ENCODE results near the gene RNF168.
A peak's percentile ranks its signal among the peaks of the same experiment; 100 is the strongest.
"Not testable (repeated sequence)": the region's sequence is repeated elsewhere in the genome, so short reads cannot be mapped to it uniquely, and the experiment has no call there.

RNF168 gene

GRCh38 chr3:196517162-196517800 is 13.7 kb upstream of the RNF168 start:
- no peak for DNase-seq (ENCODE audit: low read depth in 2 of 2)

- DNase-seq (ENCODE audit: low read depth in 2 of 2) = no peak
Measured at GRCh38 chr3:196514913-196515621, 11.5 kb upstream of the RNF168 start, which contains the start of gene SMCO1. TSS of gene SMCO1 (minus strand) at chr3:196515346. CDS start at chr3:196515209, 137 bp downstream.

- no peak for DNase-seq (ENCODE audit: low read depth in 2 of 2)
Measured at GRCh38 chr3:196514350-196514716, 10.8 kb upstream of the RNF168 start.

GRCh38 chr3:196513697-196514349 is 10.3 kb upstream of the RNF168 start:
- no peak for DNase-seq (ENCODE audit: low read depth in 2 of 2)

GRCh38 chr3:196511646-196512425 is 8.3 kb upstream of the RNF168 start:
- not testable (repeated sequence) for DNase-seq (ENCODE audit: low read depth in 2 of 2)

GRCh38 chr3:196511108-196511507 is 7.5 kb upstream of the RNF168 start:
- not testable (repeated sequence) for DNase-seq (ENCODE audit: low read depth in 2 of 2)

- DNase-seq (ENCODE audit: low read depth in 2 of 2) = no peak
Measured at GRCh38 chr3:196506687-196507086, 3.1 kb upstream of the RNF168 start.

GRCh38 chr3:196504556-196504955 is 988 bp upstream of the RNF168 start:
- no peak for DNase-seq (ENCODE audit: low read depth in 2 of 2)

- not testable (repeated sequence) for DNase-seq (ENCODE audit: low read depth in 2 of 2)
Measured at GRCh38 chr3:196504077-196504398, 470 bp upstream of the RNF168 start.

- DNase-seq (ENCODE audit: low read depth in 2 of 2) = peak in 1 of 2 donors; percentile 43
Measured at GRCh38 chr3:196502775-196503195, 783 bp downstream of the RNF168 start.

- DNase-seq (ENCODE audit: low read depth in 2 of 2) = no peak
Measured at GRCh38 chr3:196501316-196502044, 2.1 kb downstream of the RNF168 start.

- no peak for DNase-seq (ENCODE audit: low read depth in 2 of 2)
Measured at GRCh38 chr3:196499807-196500524, 3.6 kb downstream of the RNF168 start.

GRCh38 chr3:196499061-196499460 is 4.5 kb downstream of the RNF168 start:
- DNase-seq (ENCODE audit: low read depth in 2 of 2) = no peak

GRCh38 chr3:196498297-196498696 is 5.3 kb downstream of the RNF168 start:
- no peak for DNase-seq (ENCODE audit: low read depth in 2 of 2)

GRCh38 chr3:196496183-196496582 is 7.4 kb downstream of the RNF168 start:
- no peak for DNase-seq (ENCODE audit: low read depth in 2 of 2)

GRCh38 chr3:196493292-196493691 is 10.3 kb downstream of the RNF168 start:
- DNase-seq (ENCODE audit: low read depth in 2 of 2) = no peak

- DNase-seq (ENCODE audit: low read depth in 2 of 2) = no peak
Measured at GRCh38 chr3:196492080-196492479, 11.5 kb downstream of the RNF168 start.

- no peak for DNase-seq (ENCODE audit: low read depth in 2 of 2)
Measured at GRCh38 chr3:196489747-196490146, 13.8 kb downstream of the RNF168 start.

- no peak for DNase-seq (ENCODE audit: low read depth in 2 of 2)
Measured at GRCh38 chr3:196486263-196486662, 17.3 kb downstream of the RNF168 start.

GRCh38 chr3:196477678-196478077 is 25.9 kb downstream of the RNF168 start:
- no peak for DNase-seq (ENCODE audit: low read depth in 2 of 2)

GRCh38 chr3:196472286-196472685 is 31.3 kb downstream of the RNF168 start:
- no peak for DNase-seq (ENCODE audit: low read depth in 2 of 2)
